Activated T-helper 1 cell treated with Interleukin-2 at 50 U/mL for 16 hours (primary cell): ENCODE data around the gene SLC8A3.

Source experiments
- DNase-seq: peaks from one replicate; pipeline ENCODE4 v3.0.0-alpha.2; 2020; ENCODE audit warnings: low read depth

The SLC8A3 gene

GRCh38 chr14:70173569-70173968 lies 15.2 kb downstream of the SLC8A3 start:
- no peak for DNase-seq

- DNase-seq, result no peak
These were observed 17.0 kb downstream of the SLC8A3 start for GRCh38 chr14:70171726-70172125.

GRCh38 chr14:70170976-70171375 lies 17.8 kb downstream of the SLC8A3 start:
- DNase-seq, result no peak

GRCh38 chr14:70168406-70168805 lies 20.3 kb downstream of the SLC8A3 start:
- no peak for DNase-seq

GRCh38 chr14:70166530-70167203 lies 22.1 kb downstream of the SLC8A3 start:
- DNase-seq, result no peak

- no peak for DNase-seq
These were observed 26.4 kb downstream of the SLC8A3 start for GRCh38 chr14:70162358-70162757.

- no peak for DNase-seq
These were observed 32.2 kb downstream of the SLC8A3 start for GRCh38 chr14:70156592-70156991.

GRCh38 chr14:70152704-70153103 lies 36.0 kb downstream of the SLC8A3 start:
- DNase-seq, result no peak

GRCh38 chr14:70152081-70152480 lies 36.7 kb downstream of the SLC8A3 start:
- no peak for DNase-seq

GRCh38 chr14:70149596-70150165 lies 39.1 kb downstream of the SLC8A3 start:
- no peak for DNase-seq

- no peak for DNase-seq
These were observed 39.7 kb downstream of the SLC8A3 start for GRCh38 chr14:70148911-70149595.

GRCh38 chr14:70148351-70148750 lies 40.4 kb downstream of the SLC8A3 start:
- DNase-seq, result no peak

- DNase-seq, result no peak
These were observed 44.7 kb downstream of the SLC8A3 start for GRCh38 chr14:70144046-70144445.

GRCh38 chr14:70143306-70143705 lies 45.4 kb downstream of the SLC8A3 start:
- no peak for DNase-seq

- no peak for DNase-seq
These were observed 48.1 kb downstream of the SLC8A3 start for GRCh38 chr14:70140614-70141013.

GRCh38 chr14:70139384-70139783 lies 49.4 kb downstream of the SLC8A3 start:
- no peak for DNase-seq

GRCh38 chr14:70137788-70138187 lies 51.0 kb downstream of the SLC8A3 start:
- DNase-seq, result no peak

GRCh38 chr14:70133461-70133860 lies 55.3 kb downstream of the SLC8A3 start:
- DNase-seq, result no peak

GRCh38 chr14:70130482-70130881 lies 58.3 kb downstream of the SLC8A3 start:
- no peak for DNase-seq

GRCh38 chr14:70127186-70127585 lies 61.6 kb downstream of the SLC8A3 start:
- DNase-seq, result no peak

GRCh38 chr14:70123796-70124195 lies 65.0 kb downstream of the SLC8A3 start:
- DNase-seq, result no peak

GRCh38 chr14:70121521-70121920 lies 67.2 kb downstream of the SLC8A3 start:
- DNase-seq, result no peak

GRCh38 chr14:70118064-70118463 lies 70.7 kb downstream of the SLC8A3 start:
- DNase-seq, result no peak

GRCh38 chr14:70116278-70116677 lies 72.5 kb downstream of the SLC8A3 start:
- no peak for DNase-seq
